HUES64 (cell line): ENCODE results near the gene GLIS2.

Experiments used
- H3K27ac ChIP-seq: 2 replicates; pipeline ENCODE4 v1.7.0; 2013; ENCODE audit warnings: low read depth, low read length, inconsistent platforms
- H3K27me3 ChIP-seq: 2 replicates; pipeline ENCODE4 v1.6.1; 2013; ENCODE audit warnings: mild to moderate bottlenecking, low read length; ENCODE audit not compliant: insufficient read depth
- H3K36me3 ChIP-seq: 2 replicates; pipeline ENCODE4 v1.6.1; 2013; ENCODE audit warnings: mild to moderate bottlenecking, low read length; ENCODE audit not compliant: insufficient read depth
- H3K4me1 ChIP-seq: 2 replicates; pipeline ENCODE4 v1.6.1; 2013; ENCODE audit warnings: mild to moderate bottlenecking, low read length, moderate library complexity; ENCODE audit not compliant: insufficient read depth
- H3K4me3 ChIP-seq: 2 replicates; pipeline ENCODE4 v1.5.1; 2013; ENCODE audit warnings: mild to moderate bottlenecking, low read length, moderate library complexity
- H3K9ac ChIP-seq: 2 replicates; pipeline ENCODE4 v1.6.1; 2013; ENCODE audit warnings: mild to moderate bottlenecking, low read depth, low read length
- H3K9me3 ChIP-seq: 2 replicates; pipeline ENCODE4 v1.6.1; 2013; ENCODE audit warnings: low read depth, low read length; ENCODE audit not compliant: insufficient read depth
- WGBS: fragments of 150-250, 120-280 bp; methylation state at CpG from one replicate; pipeline ENCODE4 v1.1.7; 2013; ENCODE audit warnings: missing lambda C conversion rate; 5-methylcytosine and 5-hydroxymethylcytosine counted together

GLIS2 gene

GRCh38 chr16:4359914-4360313 is 44.0 kb downstream of the GLIS2 start:
- Histone ChIP-seq H3K27ac (no peak overlapping the region), H3K36me3 (0 out of 2 replicates have a peak, but pooled peaks cover 3% of the 10 kb centered on the region), H3K4me1 (no peaks in the 10 kb centered on the region), H3K4me3 (no peak overlapping the region), H3K27me3 (no peaks in the 10 kb centered on the region), H3K9me3 (no peaks in the 10 kb centered on the region), H3K9ac (no peak overlapping the region)
- 94% methylated on average over 3 of the region's 3 CpGs for WGBS

- WGBS, result 85% methylated on average over 11 of the region's 11 CpGs
- Histone ChIP-seq H3K4me3 (no peak overlapping the region), H3K36me3 (0 out of 2 replicates have a peak, but pooled peaks cover 3% of the 10 kb centered on the region), H3K27ac (no peak overlapping the region), H3K27me3 (no peaks in the 10 kb centered on the region), H3K9ac (no peak overlapping the region), H3K9me3 (no peaks in the 10 kb centered on the region), H3K4me1 (no peaks in the 10 kb centered on the region)
Measured at GRCh38 chr16:4360538-4361021, 44.7 kb downstream of the GLIS2 start.

GRCh38 chr16:4361033-4361943 is 45.4 kb downstream of the GLIS2 start:
- H3K9me3 ChIP-seq, result no peaks in the 10 kb centered on the region
- H3K4me3 ChIP-seq, result no peak overlapping the region
- no peaks in the 10 kb centered on the region for H3K4me1 ChIP-seq
- no peak overlapping the region for H3K9ac ChIP-seq
- 0 out of 2 replicates have a peak, but pooled peaks cover 3% of the 10 kb centered on the region for H3K36me3 ChIP-seq
- no peak overlapping the region for H3K27ac ChIP-seq
- H3K27me3 ChIP-seq, result no peaks in the 10 kb centered on the region
- WGBS, result 93% methylated on average over 28 of the region's 28 CpGs

GRCh38 chr16:4361944-4362311 is 46.1 kb downstream of the GLIS2 start:
- 0 out of 2 replicates have a peak, but pooled peaks cover 3% of the 10 kb centered on the region for H3K36me3 ChIP-seq
- H3K27me3 ChIP-seq, result no peaks in the 10 kb centered on the region
- no peak overlapping the region for H3K9ac ChIP-seq
- WGBS, result 93% methylated on average over 12 of the region's 12 CpGs
- H3K27ac ChIP-seq, result no peak overlapping the region
- H3K4me1 ChIP-seq, result no peaks in the 10 kb centered on the region
- no peak overlapping the region for H3K4me3 ChIP-seq
- no peaks in the 10 kb centered on the region for H3K9me3 ChIP-seq

GRCh38 chr16:4362476-4363135 is 46.7 kb downstream of the GLIS2 start:
- Histone ChIP-seq H3K4me3 (no peak overlapping the region), H3K27ac (no peak overlapping the region), H3K36me3 (0 out of 2 replicates have a peak, but pooled peaks cover 3% of the 10 kb centered on the region), H3K9ac (no peak overlapping the region), H3K9me3 (no peaks in the 10 kb centered on the region), H3K27me3 (no peaks in the 10 kb centered on the region), H3K4me1 (no peaks in the 10 kb centered on the region)
- WGBS, result 88% methylated on average over 19 of the region's 19 CpGs

GRCh38 chr16:4364196-4365013 is 48.5 kb downstream of the GLIS2 start:
- 92% methylated on average over 37 of the region's 37 CpGs for WGBS
- no peak overlapping the region for H3K4me3 ChIP-seq

GRCh38 chr16:4365014-4365406 is 49.1 kb downstream of the GLIS2 start:
- H3K36me3 ChIP-seq, result 0 out of 2 replicates have a peak, but pooled peaks cover 3% of the 10 kb centered on the region
- WGBS, result 95% methylated on average over 10 of the region's 10 CpGs
- H3K9me3 ChIP-seq, result no peaks in the 10 kb centered on the region
- no peak overlapping the region for H3K27ac ChIP-seq
- H3K4me1 ChIP-seq, result no peaks in the 10 kb centered on the region
- no peak overlapping the region for H3K9ac ChIP-seq
- no peak overlapping the region for H3K4me3 ChIP-seq
- H3K27me3 ChIP-seq, result no peaks in the 10 kb centered on the region

More at GRCh38 chr16:4364196-4365013, 48.5 kb downstream of the GLIS2 start:
- Histone ChIP-seq H3K27ac (no peak overlapping the region), H3K4me1 (no peaks in the 10 kb centered on the region), H3K9ac (no peak overlapping the region), H3K36me3 (0 out of 2 replicates have a peak, but pooled peaks cover 3% of the 10 kb centered on the region), H3K9me3 (no peaks in the 10 kb centered on the region), H3K27me3 (no peaks in the 10 kb centered on the region)

GRCh38 chr16:4365615-4366014 is 49.7 kb downstream of the GLIS2 start:
- H3K4me3 ChIP-seq, result no peak overlapping the region
- H3K27me3 ChIP-seq, result no peaks in the 10 kb centered on the region
- H3K9me3 ChIP-seq, result no peaks in the 10 kb centered on the region
- 0 out of 2 replicates have a peak, but pooled peaks cover 3% of the 10 kb centered on the region for H3K36me3 ChIP-seq
- no peak overlapping the region for H3K27ac ChIP-seq
- no peak overlapping the region for H3K9ac ChIP-seq
- 92% methylated on average over 12 of the region's 12 CpGs for WGBS
- no peaks in the 10 kb centered on the region for H3K4me1 ChIP-seq

- 0 out of 2 replicates have a peak, but pooled peaks cover 3% of the 10 kb centered on the region for H3K36me3 ChIP-seq
- 94% methylated on average over 13 of the region's 13 CpGs for WGBS
Measured at GRCh38 chr16:4366016-4366415, 50.1 kb downstream of the GLIS2 start.

GRCh38 chr16:4367393-4367856 is 51.6 kb downstream of the GLIS2 start:
- Histone ChIP-seq H3K36me3 (no peaks in the 10 kb centered on the region), H3K4me1 (peaks cover 10% of the 10 kb centered on the region), H3K9ac (no peak overlapping the region), H3K27me3 (no peaks in the 10 kb centered on the region), H3K9me3 (no peaks in the 10 kb centered on the region), H3K4me3 (no peak overlapping the region), H3K27ac (no peak overlapping the region)
- WGBS, result 89% methylated on average over 5 of the region's 5 CpGs

More at GRCh38 chr16:4366016-4366415, 50.1 kb downstream of the GLIS2 start:
- H3K9me3 ChIP-seq, result no peaks in the 10 kb centered on the region
- H3K4me3 ChIP-seq, result no peak overlapping the region
- no peak overlapping the region for H3K27ac ChIP-seq
- 0 out of 2 replicates have a peak, but pooled peaks cover 2% of the 10 kb centered on the region for H3K4me1 ChIP-seq
- H3K27me3 ChIP-seq, result no peaks in the 10 kb centered on the region
- no peak overlapping the region; the same call in 1 of the 2 replicates for H3K9ac ChIP-seq
